CD4-positive, alpha-beta T cell (primary cell): ENCODE measurements around the gene NAV2. TPM values are rescaled to one million over a fixed set of nuclear protein-coding genes. Genes with fewer than 3 reads are reported as not detected.

Experiments
- ATAC-seq: fragments of 200-7000 bp; cut with Tn5 transposase; one replicate; pipeline ENCODE4 v1.10.0; 2022; ENCODE audit warnings: mild to moderate bottlenecking; ENCODE audit not compliant: poor library complexity
- CTCF ChIA-PET: fragments of 350-600 bp; sonication (Branson Sonifier 250); formaldehyde crosslinking; loops from one replicate; lab custom pipeline; 2021; ENCODE audit warnings: antibody characterized with exemption, inconsistent platforms; lab: Charles Lee
- POLR2A ChIA-PET: fragments of 350-600 bp; sonication (Branson Sonifier 250); formaldehyde crosslinking; loops from one replicate; lab custom pipeline; 2021; ENCODE audit warnings: antibody characterized with exemption, inconsistent platforms; lab: Charles Lee
- DNase-seq, 14 experiments: peaks; one replicate each; pipeline ENCODE4 v3.0.0-alpha.2; 2013 to 2020; ENCODE audit warnings: mixed read lengths in 2 of 14
- H3K27ac ChIP-seq, 2 donors: one replicate each; pipeline versions ENCODE4 v1.5.1 to v1.7.0; 2013; ENCODE audit warnings: low read length in 2 of 2, low read depth in 1 of 2, mild to moderate bottlenecking in 1 of 2
- H3K27me3 ChIP-seq, 2 experiments: 1 replicate in 1 of 2; 2 replicates in 1 of 2; pipeline versions ENCODE4 v1.6.1 to v1.7.0; 2013; ENCODE audit warnings: low read length in 2 of 2, control low read depth in 1 of 2, mild to moderate bottlenecking in 1 of 2, moderate library complexity in 1 of 2; ENCODE audit not compliant: insufficient read depth in 2 of 2, control insufficient read depth in 1 of 2
- H3K36me3 ChIP-seq: one replicate; pipeline ENCODE4 v1.6.1; 2013; ENCODE audit warnings: low read length, control low read depth; ENCODE audit not compliant: insufficient read depth
- H3K4me1 ChIP-seq: one replicate; pipeline ENCODE4 v1.6.1; 2013; ENCODE audit warnings: low read length, control low read depth; ENCODE audit not compliant: insufficient read depth
- H3K4me3 ChIP-seq: one replicate; pipeline ENCODE4 v1.5.1; 2013; ENCODE audit warnings: mild to moderate bottlenecking, low read length, moderate library complexity
- H3K9me3 ChIP-seq, 2 experiments: 1 replicate in 1 of 2; 2 replicates in 1 of 2; pipeline versions ENCODE4 v1.6.1 to v1.7.0; 2013; ENCODE audit warnings: low read length in 2 of 2, mild to moderate bottlenecking in 2 of 2, control low read depth in 1 of 2, moderate library complexity in 1 of 2; ENCODE audit not compliant: control insufficient read depth in 1 of 2, insufficient read depth in 1 of 2
- H3K27ac Mint-ChIP-seq: one replicate; pipeline ENCODE4 v1.8.0; 2020; ENCODE audit warnings: mixed read lengths
- H3K27me3 Mint-ChIP-seq: one replicate; pipeline ENCODE4 v1.8.0; 2021; ENCODE audit warnings: mixed read lengths
- H3K36me3 Mint-ChIP-seq: one replicate; pipeline ENCODE4 v1.8.0; 2021; ENCODE audit warnings: low read depth, mixed read lengths
- H3K4me1 Mint-ChIP-seq: one replicate; pipeline ENCODE4 v1.8.0; 2021; ENCODE audit warnings: low read depth, mixed read lengths
- H3K4me3 Mint-ChIP-seq: one replicate; pipeline ENCODE4 v1.8.0; 2020; ENCODE audit warnings: mild to moderate bottlenecking, mixed read lengths
- H3K9me3 Mint-ChIP-seq: one replicate; pipeline ENCODE4 v1.8.0; 2020; ENCODE audit warnings: mixed read lengths
- intact Hi-C, 2 experiments: fragments of 100-400 bp; cut with DNase I in 1 of 2; cut with micrococcal nuclease in 1 of 2; formaldehyde crosslinking; loops; one replicate each; pipeline versions ENCODE4 v1.15.1 to v1.9.0; 2023 to 2025; cut with DNase I, micrococcal nuclease
- total RNA-seq, 174 experiments: library from RNA in 2 of 174; stranded (reverse) in 2 of 174; gene quantifications; one replicate each; pipeline ENCODE4 v1.2.3 and lab custom pipeline; 2021 to 2026
- TF ChIP-seq, protein P1 (sequence below): fragments of 200-600 bp; IDR thresholded peaks from one replicate; pipeline ENCODE4 v1.8.0; 2022; ENCODE audit warnings: antibody characterized with exemption, mild to moderate bottlenecking

Gene NAV2
- total RNA-seq, 2 experiments from 2014 or later = 0.55 to 0.64 TPM

DNA sequence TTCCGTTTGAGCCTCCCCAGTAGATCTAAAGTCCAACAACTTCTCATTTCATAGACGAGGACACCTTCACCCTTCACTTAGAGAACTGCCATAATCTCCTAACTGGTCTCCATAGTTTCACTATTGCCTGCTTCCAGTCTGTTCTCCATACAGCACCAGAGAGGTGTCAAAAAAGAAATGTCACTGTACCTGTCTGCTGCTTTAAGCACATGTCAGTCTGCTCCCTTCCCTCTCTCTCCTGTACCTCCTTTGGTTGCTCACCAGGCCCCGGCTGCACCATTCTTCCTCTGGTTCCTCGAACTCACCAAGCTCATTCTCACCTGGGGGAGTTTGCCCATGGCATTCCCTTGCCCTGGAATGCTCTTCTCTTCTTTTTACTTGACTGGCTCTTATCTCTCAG is 75.8 kb downstream of the NAV2 start:
- no peaks in the 10 kb centered on the region for H3K9me3 ChIP-seq
- no peak overlapping the region for H3K4me3 ChIP-seq
- Mint-ChIP-seq H3K4me1 (no peaks in the 10 kb centered on the region), H3K4me3 (no peak overlapping the region), H3K27me3 (peaks cover 28% of the 10 kb centered on the region), H3K36me3 (no peaks in the 10 kb centered on the region), H3K27ac (no peak overlapping the region), H3K9me3 (no peaks in the 10 kb centered on the region)
- no peak overlapping the region for H3K27ac ChIP-seq
- H3K4me1 ChIP-seq = no peaks in the 10 kb centered on the region
- DNase-seq (no peak), ATAC-seq (no peak)
- H3K36me3 ChIP-seq = no peaks in the 10 kb centered on the region
- intact Hi-C loops = no loop called here
- no peaks in the 10 kb centered on the region for H3K27me3 ChIP-seq
- TF ChIP-seq, protein P1, sequence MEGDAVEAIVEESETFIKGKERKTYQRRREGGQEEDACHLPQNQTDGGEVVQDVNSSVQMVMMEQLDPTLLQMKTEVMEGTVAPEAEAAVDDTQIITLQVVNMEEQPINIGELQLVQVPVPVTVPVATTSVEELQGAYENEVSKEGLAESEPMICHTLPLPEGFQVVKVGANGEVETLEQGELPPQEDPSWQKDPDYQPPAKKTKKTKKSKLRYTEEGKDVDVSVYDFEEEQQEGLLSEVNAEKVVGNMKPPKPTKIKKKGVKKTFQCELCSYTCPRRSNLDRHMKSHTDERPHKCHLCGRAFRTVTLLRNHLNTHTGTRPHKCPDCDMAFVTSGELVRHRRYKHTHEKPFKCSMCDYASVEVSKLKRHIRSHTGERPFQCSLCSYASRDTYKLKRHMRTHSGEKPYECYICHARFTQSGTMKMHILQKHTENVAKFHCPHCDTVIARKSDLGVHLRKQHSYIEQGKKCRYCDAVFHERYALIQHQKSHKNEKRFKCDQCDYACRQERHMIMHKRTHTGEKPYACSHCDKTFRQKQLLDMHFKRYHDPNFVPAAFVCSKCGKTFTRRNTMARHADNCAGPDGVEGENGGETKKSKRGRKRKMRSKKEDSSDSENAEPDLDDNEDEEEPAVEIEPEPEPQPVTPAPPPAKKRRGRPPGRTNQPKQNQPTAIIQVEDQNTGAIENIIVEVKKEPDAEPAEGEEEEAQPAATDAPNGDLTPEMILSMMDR = no peak
- POLR2A ChIA-PET = no interaction called here
- CTCF ChIA-PET = no interaction called here

DNA sequence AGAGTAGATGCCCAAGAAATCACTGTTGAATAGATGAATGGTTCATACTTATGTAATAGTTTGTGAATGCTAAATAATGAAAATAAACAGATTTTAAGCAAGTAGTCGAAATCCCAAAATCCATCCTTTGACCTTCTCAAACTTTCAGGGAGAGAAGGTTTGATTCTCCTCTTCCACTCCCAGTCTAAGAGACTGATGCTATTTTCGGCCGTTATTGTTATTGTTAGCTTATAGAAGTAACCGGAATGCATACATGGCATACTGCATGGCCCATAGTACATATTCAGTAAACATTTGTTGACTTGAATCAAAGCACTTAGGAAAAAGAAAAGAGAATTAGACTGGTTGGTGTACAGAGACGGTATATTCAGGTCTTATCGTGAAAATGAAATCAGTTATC is 76.6 kb downstream of the NAV2 start:
- Histone ChIP-seq H3K9me3 (no peaks in the 10 kb centered on the region), H3K4me3 (no peak overlapping the region), H3K27ac (no peak overlapping the region), H3K27me3 (peaks cover 0 to 2% of the 10 kb centered on the region in 2 experiments), H3K36me3 (no peaks in the 10 kb centered on the region), H3K4me1 (no peaks in the 10 kb centered on the region)
- H3K4me1 Mint-ChIP-seq = no peaks in the 10 kb centered on the region
- no peak overlapping the region for H3K27ac Mint-ChIP-seq
- no peak for DNase-seq
- TF ChIP-seq, protein P1 = no peak
- no peaks in the 10 kb centered on the region for H3K36me3 Mint-ChIP-seq
- H3K4me3 Mint-ChIP-seq = no peak overlapping the region
- peaks cover 37% of the 10 kb centered on the region for H3K27me3 Mint-ChIP-seq
- ChIA-PET CTCF (no interaction called here), POLR2A (no interaction called here)
- no peaks in the 10 kb centered on the region for H3K9me3 Mint-ChIP-seq
- intact Hi-C loops = no loop called here
- no peak for ATAC-seq

DNA sequence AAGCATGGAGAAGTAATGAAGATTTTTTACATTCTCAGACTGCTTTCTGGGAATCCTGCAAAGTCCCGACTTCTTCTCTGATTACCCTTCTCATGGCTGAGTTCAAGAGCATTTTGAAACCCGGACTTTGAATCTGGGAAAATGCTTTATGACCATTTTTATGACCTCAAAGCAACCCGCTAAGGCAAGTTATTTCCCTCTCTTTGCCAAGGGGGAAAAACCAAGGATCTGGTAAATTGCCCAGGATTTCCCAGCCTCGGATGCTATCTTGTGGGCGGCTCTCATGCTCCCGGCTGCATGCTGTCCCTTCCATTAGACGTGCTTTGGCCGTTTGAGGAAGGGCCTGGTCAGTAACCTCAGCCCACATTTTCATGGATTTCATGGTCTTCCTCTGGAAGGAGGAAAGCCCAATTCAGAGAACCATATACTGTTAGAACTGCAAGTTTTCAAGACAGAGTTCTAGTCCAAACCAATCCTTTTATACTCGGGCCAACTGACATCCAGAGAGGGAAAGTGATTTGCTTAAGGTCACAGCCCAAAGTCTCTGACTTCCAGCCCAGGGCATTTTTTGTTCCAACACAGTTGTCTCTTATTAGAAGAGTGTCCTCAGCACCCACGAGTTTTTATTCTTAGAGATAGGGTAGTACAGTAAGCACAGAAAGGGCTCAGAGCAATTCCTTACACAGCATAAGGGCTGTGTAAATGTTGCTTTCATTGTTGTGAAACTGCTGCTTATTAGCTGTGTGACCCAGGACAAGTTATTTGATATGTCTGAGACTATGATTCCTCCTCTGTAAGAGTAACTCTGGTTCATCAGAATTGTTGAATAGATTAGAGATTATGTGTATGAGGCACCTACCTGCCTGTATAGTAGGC is 77.4 kb downstream of the NAV2 start:
- Histone ChIP-seq H3K36me3 (no peaks in the 10 kb centered on the region), H3K9me3 (no peaks in the 10 kb centered on the region), H3K4me3 (no peak overlapping the region), H3K27me3 (peaks cover 0 to 2% of the 10 kb centered on the region in 2 experiments), H3K4me1 (no peaks in the 10 kb centered on the region), H3K27ac (no peak overlapping the region)
- no peak for DNase-seq
- ChIA-PET POLR2A (no interaction called here), CTCF (no interaction called here)
- Mint-ChIP-seq H3K36me3 (no peaks in the 10 kb centered on the region), H3K9me3 (no peaks in the 10 kb centered on the region), H3K27ac (no peak overlapping the region), H3K4me3 (no peak overlapping the region), H3K27me3 (peaks cover 31% of the 10 kb centered on the region), H3K4me1 (no peaks in the 10 kb centered on the region)
- intact Hi-C loops = loop anchor here in 1 of 2 experiments (10.0 kb wide), 1 partner anchor 55 kb away; no protein-coding TSS in a partner anchor
- TF ChIP-seq, protein P1 = no peak
- ATAC-seq = no peak
